ENCODE data around the gene ARID1A. TPM values are rescaled to one million over a fixed set of nuclear protein-coding genes. Genes with fewer than 3 reads are reported as not detected.
A peak's percentile ranks its signal among the peaks of the same experiment; 100 is the strongest.

ARID1A gene
- total RNA-seq, 2 donors from 2014 or later = 110 to 116 TPM

GRCh38 chr1:26739329-26739914 is 43.6 kb downstream of the ARID1A start:
- Mint-ChIP-seq H3K36me3 (peaks cover 31 to 44% of the 10 kb centered on the region in 2 donors), H3K27ac (peak overlapping the region; percentile 53 to 76), H3K9me3 (peaks cover 0 to 3% of the 10 kb centered on the region in 2 donors)
- ATAC-seq (peak; percentile 65 to 66), DNase-seq (ENCODE audit: low spot score in 2 of 2) (peak in 1 of 2 donors; percentile 19)

GRCh38 chr1:26740023-26740634 is 44.3 kb downstream of the ARID1A start:
- ATAC-seq = no peak
- H3K27ac Mint-ChIP-seq = peak overlapping the region; percentile 38 to 76
- peaks cover 0 to 3% of the 10 kb centered on the region in 2 donors for H3K9me3 Mint-ChIP-seq
- no peak for DNase-seq (ENCODE audit: low spot score in 2 of 2)
- H3K36me3 Mint-ChIP-seq = peaks cover 31 to 40% of the 10 kb centered on the region in 2 donors

GRCh38 chr1:26740952-26741351 is 45.1 kb downstream of the ARID1A start:
- Mint-ChIP-seq H3K27ac (peak overlapping the region in 1 of 2 donors; percentile 50), H3K9me3 (peaks cover 0 to 3% of the 10 kb centered on the region in 2 donors), H3K36me3 (peaks cover 25 to 34% of the 10 kb centered on the region in 2 donors)
- no peak for DNase-seq (ENCODE audit: low spot score in 2 of 2)
- ATAC-seq = no peak

- H3K36me3 Mint-ChIP-seq = peaks cover 25 to 47% of the 10 kb centered on the region in 2 donors
- peaks cover 0 to 3% of the 10 kb centered on the region in 2 donors for H3K9me3 Mint-ChIP-seq
- DNase-seq (ENCODE audit: low spot score in 2 of 2) (no peak), ATAC-seq (no peak)
- peak overlapping the region; percentile 92 to 93 for H3K27ac Mint-ChIP-seq
Measured at GRCh38 chr1:26743426-26744059, 47.7 kb downstream of the ARID1A start.

GRCh38 chr1:26744075-26744959 is 48.5 kb downstream of the ARID1A start:
- DNase-seq (ENCODE audit: low spot score in 2 of 2) (peak; percentile 79 to 87), ATAC-seq (peak; percentile 89 to 92)
- H3K36me3 Mint-ChIP-seq = peaks cover 27 to 52% of the 10 kb centered on the region in 2 donors
- H3K9me3 Mint-ChIP-seq = peaks cover 0 to 3% of the 10 kb centered on the region in 2 donors
- peak overlapping the region; percentile 92 to 93 for H3K27ac Mint-ChIP-seq

GRCh38 chr1:26745191-26745590 is 49.4 kb downstream of the ARID1A start:
- DNase-seq (ENCODE audit: low spot score in 2 of 2) (no peak), ATAC-seq (no peak)
- peak overlapping the region; percentile 92 to 93 for H3K27ac Mint-ChIP-seq
- peaks cover 27 to 53% of the 10 kb centered on the region in 2 donors for H3K36me3 Mint-ChIP-seq
- H3K9me3 Mint-ChIP-seq = peaks cover 0 to 2% of the 10 kb centered on the region in 2 donors

GRCh38 chr1:26747048-26747447 is 51.2 kb downstream of the ARID1A start:
- ATAC-seq (no peak), DNase-seq (ENCODE audit: low spot score in 2 of 2) (no peak)
- peaks cover 9 to 35% of the 10 kb centered on the region in 2 donors for H3K36me3 Mint-ChIP-seq
- H3K9me3 Mint-ChIP-seq = no peaks in the 10 kb centered on the region
- no peak overlapping the region for H3K27ac Mint-ChIP-seq

- ATAC-seq (no peak), DNase-seq (ENCODE audit: low spot score in 2 of 2) (no peak)
- Mint-ChIP-seq H3K9me3 (no peaks in the 10 kb centered on the region), H3K36me3 (peaks cover 5 to 35% of the 10 kb centered on the region in 2 donors), H3K27ac (peak overlapping the region; percentile 64 to 88)
Measured at GRCh38 chr1:26748351-26748750, 52.5 kb downstream of the ARID1A start.

- ATAC-seq = no peak
- peak overlapping the region; percentile 67 to 68 for H3K27ac Mint-ChIP-seq
- no peaks in the 10 kb centered on the region for H3K9me3 Mint-ChIP-seq
- DNase-seq (ENCODE audit: low spot score in 2 of 2) = no peak
- peaks cover 5 to 44% of the 10 kb centered on the region in 2 donors for H3K36me3 Mint-ChIP-seq
Measured at GRCh38 chr1:26749458-26749857, 53.6 kb downstream of the ARID1A start.

GRCh38 chr1:26750428-26750827 is 54.6 kb downstream of the ARID1A start:
- Mint-ChIP-seq H3K36me3 (peaks cover 5 to 44% of the 10 kb centered on the region in 2 donors), H3K27ac (peak overlapping the region; percentile 67 to 81), H3K9me3 (no peaks in the 10 kb centered on the region)
- no peak for ATAC-seq
- no peak for DNase-seq (ENCODE audit: low spot score in 2 of 2)

GRCh38 chr1:26752519-26752918 is 56.7 kb downstream of the ARID1A start:
- no peaks in the 10 kb centered on the region for H3K9me3 Mint-ChIP-seq
- peaks cover 5 to 30% of the 10 kb centered on the region in 2 donors for H3K36me3 Mint-ChIP-seq
- no peak for DNase-seq (ENCODE audit: low spot score in 2 of 2)
- ATAC-seq = no peak
- H3K27ac Mint-ChIP-seq = peak overlapping the region; percentile 61 to 67

- no peak for ATAC-seq
- peaks cover 3 to 30% of the 10 kb centered on the region in 2 donors for H3K36me3 Mint-ChIP-seq
- H3K27ac Mint-ChIP-seq = peak overlapping the region; percentile 15 to 61
- H3K9me3 Mint-ChIP-seq = no peaks in the 10 kb centered on the region
- DNase-seq (ENCODE audit: low spot score in 2 of 2) = no peak
Measured at GRCh38 chr1:26754086-26754874, 58.5 kb downstream of the ARID1A start.

GRCh38 chr1:26758358-26758757 is 62.5 kb downstream of the ARID1A start:
- Mint-ChIP-seq H3K9me3 (no peaks in the 10 kb centered on the region), H3K27ac (peak overlapping the region in 1 of 2 donors; percentile 44), H3K36me3 (peaks cover 19 to 40% of the 10 kb centered on the region in 2 donors)
- DNase-seq (ENCODE audit: low spot score in 2 of 2) = no peak
- ATAC-seq = no peak

- no peaks in the 10 kb centered on the region for H3K9me3 Mint-ChIP-seq
- H3K36me3 Mint-ChIP-seq = peaks cover 19 to 38% of the 10 kb centered on the region in 2 donors
- H3K27ac Mint-ChIP-seq = peak overlapping the region in 1 of 2 donors; percentile 25
- DNase-seq (ENCODE audit: low spot score in 2 of 2) (no peak), ATAC-seq (no peak)
Measured at GRCh38 chr1:26759531-26759930, 63.7 kb downstream of the ARID1A start.

- Mint-ChIP-seq H3K27ac (peak overlapping the region; percentile 59 to 60), H3K9me3 (no peaks in the 10 kb centered on the region), H3K36me3 (peaks cover 21 to 49% of the 10 kb centered on the region in 2 donors)
- DNase-seq (ENCODE audit: low spot score in 2 of 2) (no peak), ATAC-seq (peak in 1 of 2 donors; percentile 16)
Measured at GRCh38 chr1:26761217-26761616, 65.4 kb downstream of the ARID1A start.

- H3K27ac Mint-ChIP-seq = peak overlapping the region; percentile 46 to 79
- H3K9me3 Mint-ChIP-seq = no peaks in the 10 kb centered on the region
- DNase-seq (ENCODE audit: low spot score in 2 of 2) (no peak), ATAC-seq (peak in 1 of 2 donors; percentile 77)
- peaks cover 20 to 84% of the 10 kb centered on the region in 2 donors for H3K36me3 Mint-ChIP-seq
Measured at GRCh38 chr1:26767714-26768113, 71.9 kb downstream of the ARID1A start.
